GM12878 (cell line): ENCODE data around the gene SMIM35. TPM values are rescaled to one million over a fixed set of nuclear protein-coding genes. Genes with fewer than 3 reads are reported as not detected.
A peak's percentile ranks its signal among the peaks of the same experiment; 100 is the strongest.

Experiments used
- ATAC-seq: fragments of 200-7000 bp; cut with Tn5 transposase; 3 replicates; pipeline ENCODE4 v1.9.1; 2020; ENCODE audit warnings: mild to moderate bottlenecking, moderate library complexity
- BruUV-seq: library from RNA; stranded (reverse); fragments of 400-500 nt; replicated peaks from 2 replicates; lab custom pipeline; 2021; lab: Mats Ljungman, UMichigan
- CTCF ChIA-PET: fragments of 300-600 bp; sonication (Branson Sonifier 250); formaldehyde crosslinking; extraction: SDS; loops from one replicate; lab custom pipeline; 2021; ENCODE audit warnings: inconsistent platforms; lab: Yijun Ruan, JAX
- POLR2A ChIA-PET: fragments of 350-600 bp; formaldehyde crosslinking; extraction: SDS; loops from one replicate; lab custom pipeline; 2021; ENCODE audit warnings: inconsistent platforms; lab: Charles Lee
- RAD21 ChIA-PET: fragments of 300-600 bp; sonication (Branson Sonifier 250); formaldehyde crosslinking; loops from one replicate; lab custom pipeline; 2023; ENCODE audit warnings: antibody characterized with exemption; ENCODE audit not compliant: unreplicated experiment; lab: Charles Lee
- SMC1A ChIA-PET: fragments of 300-600 bp; sonication (Branson Sonifier 250); formaldehyde crosslinking; loops from one replicate; lab custom pipeline; 2023; ENCODE audit not compliant: unreplicated experiment, uncharacterized antibody; lab: Charles Lee
- DNase-seq: peaks from one replicate; pipeline ENCODE4 v3.0.0-alpha.2; 2011; ENCODE audit warnings: low read depth, low spot score
- FAIRE-seq: peaks from 3 replicates; lab custom pipeline; 2011; peaks lifted over from hg19 to GRCh38; lab: Jason Lieb, UNC
- H2AFZ ChIP-seq: 2 replicates; pipeline ENCODE4 v1.6.0; 2011; ENCODE audit warnings: low read depth, low read length, control low read depth; ENCODE audit not compliant: control insufficient read depth
- H3K27ac ChIP-seq: 2 replicates; pipeline ENCODE4 v1.5.1; 2011; ENCODE audit warnings: control low read depth; ENCODE audit not compliant: control insufficient read depth, insufficient read depth
- H3K27me3 ChIP-seq, 2 experiments: replicated peaks in 1 of 2; 2 replicates each; pipeline versions ENCODE4 v1.6.0 to v1.6.1; 2011; ENCODE audit warnings: low read length in 1 of 2; ENCODE audit not compliant: control insufficient read depth in 2 of 2, insufficient read depth in 2 of 2
- H3K36me3 ChIP-seq, 2 experiments: 2 replicates each; pipeline ENCODE4 v1.5.1; 2011; ENCODE audit warnings: low read length in 1 of 2; ENCODE audit not compliant: control insufficient read depth in 2 of 2, insufficient read depth in 2 of 2
- H3K4me1 ChIP-seq: 2 replicates; pipeline ENCODE4 v1.6.1; 2011; ENCODE audit warnings: mild to moderate bottlenecking, low read length, moderate library complexity, mixed read lengths; ENCODE audit not compliant: control insufficient read depth, insufficient read depth
- H3K4me2 ChIP-seq: 2 replicates; pipeline ENCODE4 v1.6.0; 2011; ENCODE audit warnings: control low read depth; ENCODE audit not compliant: control insufficient read depth, insufficient read depth
- H3K4me3 ChIP-seq: fragments of 200-600 bp; sonication (generic); 2 replicates; pipeline ENCODE4 v1.5.1; 2016
- H3K79me2 ChIP-seq: 2 replicates; pipeline ENCODE4 v1.6.0; 2011; ENCODE audit warnings: low read length; ENCODE audit not compliant: control insufficient read depth, insufficient read depth
- H3K9ac ChIP-seq: 2 replicates; pipeline ENCODE4 v1.8.0; 2011; ENCODE audit warnings: low read length, control low read depth, mixed read lengths; ENCODE audit not compliant: control insufficient read depth, insufficient read depth
- H3K9me3 ChIP-seq: replicated peaks from 3 replicates; pipeline ENCODE4 v1.5.1; 2011; ENCODE audit warnings: mild to moderate bottlenecking, low read length; ENCODE audit not compliant: control insufficient read depth, insufficient read depth
- H4K20me1 ChIP-seq: 2 replicates; pipeline ENCODE4 v1.6.0; 2011; ENCODE audit not compliant: control insufficient read depth, insufficient read depth
- BRCA1 ChIP-seq: IDR thresholded peaks from 2 replicates; pipeline ENCODE4 v1.6.1; 2011; ENCODE audit warnings: low read depth, low read length, improper control_type of control experiment
- CBX3 ChIP-seq: fragments of 200-600 bp; sonication (generic); IDR thresholded peaks from 2 replicates; pipeline ENCODE4 v1.6.1; 2016; ENCODE audit warnings: low read depth, borderline replicate concordance
- CBX5 ChIP-seq: sonication (generic); IDR thresholded peaks from 2 replicates; pipeline ENCODE4 v1.6.1; 2016; ENCODE audit warnings: low read depth, moderate library complexity, mild to moderate bottlenecking, inconsistent platforms
- CTCF ChIP-seq, 3 experiments: IDR thresholded peaks in 2 of 3; conservative IDR thresholded peaks in 1 of 3; 2 replicates each; pipeline ENCODE4 v1.5.1; 2011; ENCODE audit warnings: low read depth in 3 of 3, low read length in 3 of 3, mild to moderate bottlenecking in 3 of 3, control low read depth in 2 of 3, moderate library complexity in 2 of 3, inconsistent platforms in 1 of 3, mixed read lengths in 1 of 3; ENCODE audit not compliant: control insufficient read depth in 2 of 3, insufficient read depth in 1 of 3; ENCODE audit errors: extremely low read depth in 1 of 3
- JUNB ChIP-seq: IDR thresholded peaks from 2 replicates; pipeline ENCODE4 v1.6.1; 2016; ENCODE audit warnings: antibody characterized with exemption, mild to moderate bottlenecking
- MEF2B ChIP-seq: fragments of 450-650 bp; IDR thresholded peaks from 2 replicates; pipeline ENCODE4 v1.6.1; 2018; ENCODE audit warnings: mild to moderate bottlenecking, moderate library complexity; ENCODE audit not compliant: partially characterized antibody, poor library complexity, severe bottlenecking
- MTA2 ChIP-seq: fragments of 450-650 bp; IDR thresholded peaks from 2 replicates; pipeline ENCODE4 v1.6.1; 2016; ENCODE audit warnings: low read depth, mild to moderate bottlenecking, moderate library complexity
- NFXL1 ChIP-seq: fragments of 450-650 bp; IDR thresholded peaks from 2 replicates; pipeline ENCODE4 v1.6.1; 2017; ENCODE audit warnings: antibody characterized with exemption, mild to moderate bottlenecking, borderline replicate concordance
- NFYA ChIP-seq: IDR thresholded peaks from 2 replicates; pipeline ENCODE4 v1.6.1; 2011; ENCODE audit warnings: low read depth, mild to moderate bottlenecking, low read length, improper control_type of control experiment, borderline replicate concordance
- PML ChIP-seq: IDR thresholded peaks from 2 replicates; pipeline ENCODE4 v1.6.1; 2012; ENCODE audit warnings: low read length, inconsistent platforms
- PRDM15 ChIP-seq: fragments of 450-650 bp; formaldehyde crosslinking; IDR thresholded peaks from 2 replicates; pipeline ENCODE4 v1.4.0; 2020; ENCODE audit warnings: mild to moderate bottlenecking, moderate library complexity
- RELB ChIP-seq: fragments of 450-650 bp; IDR thresholded peaks from 2 replicates; pipeline ENCODE4 v1.6.1; 2017; ENCODE audit warnings: low read depth, mild to moderate bottlenecking, moderate library complexity
- SRF ChIP-seq, 2 experiments: IDR thresholded peaks; 2 replicates each; pipeline ENCODE4 v1.6.1; 2011; ENCODE audit warnings: low read depth in 2 of 2, low read length in 2 of 2, mild to moderate bottlenecking in 1 of 2, moderate library complexity in 1 of 2
- TARDBP ChIP-seq: IDR thresholded peaks from 2 replicates; pipeline ENCODE4 v1.6.1; 2016; ENCODE audit warnings: borderline replicate concordance
- WRNIP1 ChIP-seq: IDR thresholded peaks from 2 replicates; pipeline ENCODE4 v1.6.1; 2011; ENCODE audit warnings: low read depth, low read length, improper control_type of control experiment, borderline replicate concordance
- WGBS: methylation state at CpG from one replicate; pipeline ENCODE4 v1.1.6; 2016; ENCODE audit warnings: low lambda C conversion rate; ENCODE audit not compliant: insufficient replicate concordance, insufficient coverage; ENCODE audit errors: missing lambda C conversion rate; 5-methylcytosine and 5-hydroxymethylcytosine counted together
- in situ Hi-C: fragments of 300-500 bp; cut with MboI; formaldehyde crosslinking; loops from 9 replicates; pipeline ENCODE4 v1.14.3; 2018; ENCODE audit warnings: mixed read lengths
- intact Hi-C: fragments of 100-400 bp; cut with micrococcal nuclease; formaldehyde crosslinking; loops from one replicate; pipeline ENCODE4 v1.14.2; 2022; ENCODE audit not compliant: unreplicated experiment
- polyA plus RNA-seq, 11 experiments: library from polyadenylated mRNA; depleted of rRNA in 4 of 11; unstranded in 6 of 11; stranded (reverse) in 5 of 11; fragments of >200 nt; fragmentation: Nextera tagmentation in 4 of 11; fragmentation: Illumina TruSeq in 1 of 11; extraction: Ambion mirVana in 4 of 11; extraction: Trizol in 1 of 11; gene quantifications; 1 replicate in 1 of 11; 2 replicates in 10 of 11; pipeline versions ENCODE4 v1.2.1 to v1.2.3, GENCODE V29; 2011 to 2016; ENCODE audit warnings: inconsistent platforms in 2 of 11, missing spikeins in 2 of 11, low read depth in 1 of 11
- total RNA-seq, 4 experiments: library from RNA; depleted of rRNA in 3 of 4; stranded (reverse); fragments of >200 nt in 3 of 4; fragmentation: Illumina TruSeq in 1 of 4; extraction: Trizol in 1 of 4; gene quantifications; 2 replicates each; pipeline versions ENCODE4 v1.2.1 to v1.2.3, GENCODE V29; 2013 to 2021

SMIM35 gene
- total and polyA plus RNA-seq, 10 of the 15 experiments (the other 5 are each of a cell fraction or from before 2014, with no cell fraction given), result 0.02 to 1.1 (median 0.05) TPM; not detected in 5

DNA sequence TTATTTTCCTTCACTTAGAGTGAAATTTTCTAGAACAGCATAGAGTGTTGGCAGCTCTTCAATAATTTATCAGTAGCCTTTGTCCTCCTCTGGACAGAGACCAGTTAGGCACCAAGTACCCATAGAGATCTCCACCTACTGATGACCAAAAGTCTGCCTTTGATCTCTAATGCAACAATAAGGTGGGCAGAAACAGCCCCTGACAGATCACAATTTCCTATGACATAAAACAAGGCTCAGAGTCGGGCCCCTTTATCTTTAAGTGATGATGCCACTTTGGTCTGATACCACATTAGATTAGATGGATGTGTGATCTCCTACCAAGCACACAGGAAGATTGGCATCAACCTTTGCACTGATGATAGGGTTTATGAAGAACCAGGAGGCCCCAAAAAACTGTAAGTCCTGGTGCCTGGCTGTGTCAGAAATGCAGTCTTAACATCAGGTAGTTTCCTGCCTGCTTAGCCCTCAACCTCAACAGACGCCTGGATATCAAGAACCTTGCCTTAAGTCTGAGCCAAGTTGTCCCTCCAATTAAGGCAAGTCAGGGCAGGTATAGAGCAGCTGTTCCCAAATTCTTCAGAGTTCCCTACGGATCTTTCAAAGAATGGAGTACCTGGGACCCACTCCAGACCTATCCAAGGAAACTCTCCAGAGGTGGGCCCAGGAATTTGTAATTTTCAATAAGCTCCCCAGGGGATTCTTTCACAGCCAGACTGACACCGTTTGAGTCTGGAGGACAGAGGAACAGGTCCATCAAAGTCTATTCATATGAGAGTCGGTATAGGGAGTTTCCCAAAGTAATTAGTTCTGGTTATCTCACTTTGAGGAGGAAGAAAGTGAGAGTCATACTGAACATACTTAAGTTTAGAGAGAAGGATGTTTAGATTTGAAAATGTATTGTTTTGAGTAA is 40.5 kb downstream of the SMIM35 start:
- in situ Hi-C loops, result loop anchor here (5.0 kb wide), 1 partner anchor 99 kb away; no protein-coding TSS in a partner anchor
- Histone ChIP-seq H3K4me2 (no peak overlapping the region), H3K4me3 (no peak overlapping the region), H3K79me2 (no peaks in the 10 kb centered on the region), H3K9me3 (no peaks in the 10 kb centered on the region), H3K27me3 (no peaks in the 10 kb centered on the region), H4K20me1 (no peaks in the 10 kb centered on the region), H3K9ac (no peak overlapping the region), H2AFZ (no peak overlapping the region), H3K36me3 (no peaks in the 10 kb centered on the region), H3K4me1 (peaks cover 20% of the 10 kb centered on the region), H3K27ac (no peak overlapping the region)
- ATAC-seq (peak; percentile 88), DNase-seq (peak; percentile 44), FAIRE-seq (no peak)
- WGBS, result 34% methylated on average over 5 of the region's 5 CpGs
- ChIA-PET CTCF (interaction anchor here (0.8 to 5.5 kb wide), 15 partner anchors 11 to 620 kb away, joined by 3 to 81 read pairs (median 4); no protein-coding TSS in a partner anchor), SMC1A (interaction anchor here (0.6 to 5.6 kb wide), 28 partner anchors 9 to 239 kb away, joined by 3 to 58 read pairs (median 4); partner anchors contain the start of genes FXYD2 and IL10RA), POLR2A (interaction anchor here (0.7 to 2.6 kb wide), 8 partner anchors 12 to 82 kb away, joined by 3 to 9 read pairs (median 6); partner anchors contain the start of gene IL10RA), RAD21 (interaction anchor here (0.7 to 4.6 kb wide), 14 partner anchors 14 to 237 kb away, joined by 3 to 35 read pairs (median 4); partner anchors contain the start of gene IL10RA)
- no TSS peak for BruUV-seq
- intact Hi-C loops, result loop anchor here (5.0 kb wide), 1 partner anchor 34 kb away; no protein-coding TSS in a partner anchor
- no peak for TF ChIP-seq TARDBP
- no peak for TF ChIP-seq CBX3
- peak; percentile 86 for TF ChIP-seq RELB
- TF ChIP-seq SRF (IDR thresholded peaks at IDR 0.05; ENCODE audit: low read depth in 2 of 2, low read length in 2 of 2), result no peak
- TF ChIP-seq PML, result no peak
- TF ChIP-seq PRDM15 (CRISPR knock-in tag), result no peak
- no peak for TF ChIP-seq NFYA
- TF ChIP-seq JUNB, result peak; percentile 76
- TF ChIP-seq CBX5, result no peak
- no peak for TF ChIP-seq NFXL1
- peak; percentile 85 for TF ChIP-seq MTA2
- peak; percentile 93 for TF ChIP-seq MEF2B
- TF ChIP-seq CTCF (IDR thresholded peaks at IDR 0.05 in 2 of 3, conservative IDR thresholded peaks at IDR 0.05 in 1 of 3; ENCODE audit: control insufficient read depth in 2 of 3, extremely low read depth in 1 of 3, insufficient read depth in 1 of 3, low read depth in 3 of 3, low read length in 3 of 3), result no peak
- TF ChIP-seq BRCA1, result no peak
- TF ChIP-seq WRNIP1, result no peak
